ENCODE data around the gene AGPAT2. TPM values are rescaled to one million over a fixed set of nuclear protein-coding genes. Genes with fewer than 3 reads are reported as not detected.

Gene AGPAT2
- total RNA-seq, 2 experiments from 2014 or later = 3.6 to 4.0 TPM

DNA sequence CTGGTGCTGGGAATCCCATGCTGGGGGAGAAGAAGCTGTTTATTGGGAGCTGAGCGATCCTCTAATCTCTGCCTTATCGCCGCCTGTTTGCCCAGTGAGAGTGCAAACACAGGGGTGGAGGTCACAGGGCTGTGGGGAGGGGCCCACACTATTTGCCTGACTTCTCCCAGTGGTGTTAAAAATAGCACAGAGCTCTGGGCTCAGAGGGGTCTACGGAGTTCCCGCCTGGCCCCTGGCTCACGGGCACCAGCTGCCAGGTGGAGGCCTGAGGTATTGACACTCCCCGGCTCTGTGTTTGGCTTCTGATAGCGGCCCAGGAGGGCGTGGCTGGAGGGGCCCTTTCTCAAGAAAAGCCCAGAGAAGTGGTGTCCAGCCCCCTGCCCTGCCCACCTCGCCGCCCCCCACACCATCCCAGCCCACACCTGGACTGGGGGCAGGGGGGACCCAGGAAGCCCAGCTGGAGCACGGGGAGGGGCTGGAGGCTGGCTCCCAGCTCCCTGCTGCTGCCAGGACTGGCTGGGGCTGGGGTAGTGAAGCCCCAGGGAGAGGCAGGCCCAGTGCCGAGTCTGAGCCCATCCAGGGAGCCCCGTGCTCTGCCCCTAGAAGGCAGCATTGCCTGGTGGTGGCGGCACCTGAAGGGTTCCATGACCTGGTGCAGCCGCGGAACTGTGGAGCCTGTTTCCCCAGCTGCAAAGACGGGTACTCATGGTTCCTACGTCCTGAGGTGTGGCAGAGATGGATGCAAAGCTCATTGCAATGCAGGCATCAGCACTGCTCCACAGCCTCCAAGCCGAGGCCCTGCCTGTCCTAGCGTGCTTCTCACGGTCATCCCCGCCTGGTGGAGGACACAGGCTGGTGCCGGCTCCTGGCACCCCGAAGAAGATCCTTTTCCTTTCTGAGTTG lies 60.3 kb downstream of the AGPAT2 start:
- H3K9me3 ChIP-seq (ENCODE audit: control insufficient read depth in 1 of 2, insufficient read depth in 1 of 2, low read length in 2 of 2) = peaks cover 0 to 11% of the 10 kb centered on the region in 2 experiments
- peaks cover 19% of the 10 kb centered on the region for H3K4me1 ChIP-seq (ENCODE audit: insufficient read depth, low read length)
- ChIA-PET POLR2A (no interaction called here), CTCF (no interaction called here)
- H3K4me3 Mint-ChIP-seq = no peak overlapping the region
- no peak overlapping the region for H3K27ac ChIP-seq (ENCODE audit: low read depth in 1 of 2, low read length in 2 of 2)
- ATAC-seq (ENCODE audit: poor library complexity) (no peak), DNase-seq (no peak)
- H3K36me3 ChIP-seq (ENCODE audit: insufficient read depth, low read length) = no peaks in the 10 kb centered on the region
- no peak overlapping the region for H3K27ac Mint-ChIP-seq
- H3K27me3 ChIP-seq (ENCODE audit: control insufficient read depth in 1 of 2, insufficient read depth in 2 of 2, low read length in 2 of 2) = peaks cover 0 to 4% of the 10 kb centered on the region in 2 experiments
- H3K36me3 Mint-ChIP-seq (ENCODE audit: low read depth) = no peaks in the 10 kb centered on the region
- intact Hi-C loops (cut with DNase I, micrococcal nuclease) = loop anchor here in 1 of 2 experiments (5.0 kb wide), 1 partner anchor 80 kb away; the partner anchor contains the start of gene NOTCH1
- H3K4me1 Mint-ChIP-seq (ENCODE audit: low read depth) = no peaks in the 10 kb centered on the region
- H3K9me3 Mint-ChIP-seq = no peaks in the 10 kb centered on the region
- no peak for TF ChIP-seq CTCF (IDR thresholded peaks at IDR 0.05)
- H3K27me3 Mint-ChIP-seq = no peaks in the 10 kb centered on the region
- H3K4me3 ChIP-seq (ENCODE audit: low read length) = no peak overlapping the region

DNA sequence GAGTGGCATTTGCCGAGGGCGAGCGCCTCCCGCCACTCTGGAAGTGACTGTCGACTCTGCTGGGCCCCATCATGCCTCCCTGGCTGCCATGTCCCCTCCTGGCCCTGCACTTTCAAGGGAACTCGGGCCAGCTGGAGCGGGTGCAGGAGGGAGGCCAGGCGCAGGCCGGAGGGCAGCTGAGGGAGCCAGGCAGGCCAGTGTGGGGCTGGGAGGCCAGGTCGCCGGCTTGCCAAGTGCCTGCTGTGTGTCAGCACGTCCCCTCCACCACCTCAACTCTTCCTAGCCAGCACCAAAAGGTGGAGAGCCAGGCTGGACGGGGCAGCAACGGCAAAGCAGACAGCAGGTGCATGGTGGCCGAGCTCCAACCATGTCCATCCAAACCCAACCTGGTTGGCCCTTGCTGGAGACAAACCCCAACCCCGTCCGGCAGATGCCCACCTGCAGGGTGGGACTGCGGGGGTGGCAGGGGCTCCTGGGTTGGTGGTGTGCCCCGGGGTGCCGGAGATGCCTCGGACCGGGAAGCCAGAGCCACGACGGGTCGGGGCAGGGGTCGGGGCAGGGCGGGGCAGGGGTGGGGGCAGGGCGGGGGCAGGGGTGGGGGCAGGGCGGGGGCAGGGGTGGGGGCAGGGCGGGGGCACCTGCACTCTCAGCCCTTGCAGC lies 61.1 kb downstream of the AGPAT2 start:
- ChIA-PET POLR2A (no interaction called here), CTCF (no interaction called here)
- peaks cover 0 to 4% of the 10 kb centered on the region in 2 experiments for H3K27me3 ChIP-seq (ENCODE audit: control insufficient read depth in 1 of 2, insufficient read depth in 2 of 2, low read length in 2 of 2)
- Mint-ChIP-seq H3K9me3 (no peaks in the 10 kb centered on the region), H3K4me3 (no peak overlapping the region), H3K4me1 (ENCODE audit: low read depth) (no peaks in the 10 kb centered on the region), H3K27ac (no peak overlapping the region), H3K27me3 (no peaks in the 10 kb centered on the region), H3K36me3 (ENCODE audit: low read depth) (no peaks in the 10 kb centered on the region)
- no peak overlapping the region for H3K4me3 ChIP-seq (ENCODE audit: low read length)
- H3K4me1 ChIP-seq (ENCODE audit: insufficient read depth, low read length) = peaks cover 14% of the 10 kb centered on the region
- H3K36me3 ChIP-seq (ENCODE audit: insufficient read depth, low read length) = no peaks in the 10 kb centered on the region
- TF ChIP-seq CTCF (IDR thresholded peaks at IDR 0.05) = no peak
- H3K9me3 ChIP-seq (ENCODE audit: control insufficient read depth in 1 of 2, insufficient read depth in 1 of 2, low read length in 2 of 2) = peaks cover 0 to 11% of the 10 kb centered on the region in 2 experiments
- no peak overlapping the region for H3K27ac ChIP-seq (ENCODE audit: low read depth in 1 of 2, low read length in 2 of 2)
- DNase-seq (no peak), ATAC-seq (ENCODE audit: poor library complexity) (no peak)
- intact Hi-C loops (cut with DNase I, micrococcal nuclease) = loop anchor here in 1 of 2 experiments (5.0 kb wide), 1 partner anchor 79 kb away; the partner anchor contains the start of gene NOTCH1

DNA sequence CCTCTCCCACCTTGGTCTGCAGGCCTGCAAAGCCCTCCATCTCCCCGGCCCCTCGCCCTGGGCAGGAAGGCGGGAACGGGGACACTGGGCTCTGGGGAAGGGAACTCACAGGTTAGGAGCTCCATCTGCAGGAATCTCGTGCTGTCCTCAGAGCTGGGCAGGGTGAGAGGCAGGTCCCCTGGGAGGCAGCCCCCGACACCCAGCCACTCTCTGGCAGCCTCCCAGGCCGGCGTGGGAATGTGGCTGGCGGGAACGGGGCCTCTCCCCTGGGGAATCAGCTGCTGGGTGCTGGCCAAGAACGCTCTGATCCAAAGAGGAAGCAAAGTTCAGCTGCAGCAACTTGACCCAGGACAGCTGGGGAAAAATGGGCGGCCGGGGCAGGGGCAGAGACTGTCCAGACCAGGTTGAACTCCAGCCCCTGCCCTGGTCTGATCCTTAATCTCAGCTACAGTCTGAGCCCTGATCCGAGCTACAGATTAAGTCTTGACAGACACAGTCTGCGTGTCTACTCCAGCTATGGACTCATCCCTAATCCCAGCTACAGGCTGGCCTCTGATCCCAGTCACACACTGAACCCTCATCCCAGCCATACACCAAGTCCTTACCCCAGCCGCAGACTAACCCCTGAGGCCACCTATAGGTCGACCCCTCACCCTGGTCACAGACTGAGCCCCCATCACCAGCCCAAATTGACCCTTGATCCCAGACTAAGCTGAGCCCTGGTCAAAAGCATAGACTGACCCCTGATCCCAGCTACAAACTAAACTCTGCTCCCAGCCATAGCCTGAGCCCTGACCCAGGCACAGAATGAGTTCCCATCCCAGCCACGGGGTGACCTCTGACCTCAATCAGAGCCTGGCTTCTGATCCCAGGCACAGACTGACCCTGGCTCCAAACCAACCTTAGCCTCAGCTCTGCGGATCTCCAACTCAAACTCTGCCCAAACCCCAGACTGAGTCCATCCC lies 61.9 kb downstream of the AGPAT2 start:
- peaks cover 10% of the 10 kb centered on the region for H3K4me1 ChIP-seq (ENCODE audit: insufficient read depth, low read length)

More for the DNA sequence above, 61.9 kb downstream of the AGPAT2 start:
- Histone ChIP-seq H3K27me3 (ENCODE audit: control insufficient read depth in 1 of 2, insufficient read depth in 2 of 2, low read length in 2 of 2) (peaks cover 0 to 4% of the 10 kb centered on the region in 2 experiments), H3K9me3 (ENCODE audit: control insufficient read depth in 1 of 2, insufficient read depth in 1 of 2, low read length in 2 of 2) (peaks cover 0 to 5% of the 10 kb centered on the region in 2 experiments), H3K36me3 (ENCODE audit: insufficient read depth, low read length) (no peaks in the 10 kb centered on the region), H3K4me3 (ENCODE audit: low read length) (no peak overlapping the region), H3K27ac (ENCODE audit: low read depth in 1 of 2, low read length in 2 of 2) (no peak overlapping the region)
- ATAC-seq (ENCODE audit: poor library complexity) = no peak
- Mint-ChIP-seq H3K4me3 (no peak overlapping the region), H3K27me3 (no peaks in the 10 kb centered on the region), H3K4me1 (ENCODE audit: low read depth) (no peaks in the 10 kb centered on the region), H3K9me3 (no peaks in the 10 kb centered on the region), H3K27ac (no peak overlapping the region), H3K36me3 (ENCODE audit: low read depth) (no peaks in the 10 kb centered on the region)
- no peak for TF ChIP-seq CTCF (IDR thresholded peaks at IDR 0.05)
- CTCF ChIA-PET = no interaction called here
- intact Hi-C loops (cut with DNase I, micrococcal nuclease) = loop anchor here in 1 of 2 experiments (5.0 kb wide), 1 partner anchor 78 kb away; the partner anchor contains the start of gene NOTCH1
- no peak for DNase-seq
- POLR2A ChIA-PET = no interaction called here

Data from CD4-positive, alpha-beta T cell (primary cell).